Fibroblast of the aortic adventitia (primary cell): ENCODE measurements around the gene SERPINB7. TPM values are rescaled to one million over a fixed set of nuclear protein-coding genes. Genes with fewer than 3 reads are reported as not detected.
"Not testable (repeated sequence)": the region's sequence is repeated elsewhere in the genome, so short reads cannot be mapped to it uniquely, and the experiment has no call there.

Experiments used
- DNase-seq: peaks from one replicate; pipeline ENCODE4 v3.0.0-alpha.2; 2010; ENCODE audit warnings: low read depth
- H3K4me3 ChIP-seq: 2 replicates; pipeline ENCODE4 v1.5.1; 2011; ENCODE audit warnings: low read depth, mild to moderate bottlenecking, control low read depth, low read length, moderate library complexity
- total RNA-seq: library from RNA; depleted of rRNA; stranded (reverse); fragments of >200 nt; gene quantifications from 2 replicates; pipeline ENCODE4 v1.2.3, GENCODE V29; 2012; ENCODE audit warnings: low replicate concordance
- TF ChIP-seq, protein P1 (sequence below): IDR thresholded peaks from 2 replicates; pipeline ENCODE4 v1.5.1; 2011; ENCODE audit warnings: mild to moderate bottlenecking, low read length, control low read depth, inconsistent platforms; ENCODE audit not compliant: insufficient read depth

Gene SERPINB7
- total RNA-seq, 1 donor = 0.27 TPM

- TF ChIP-seq, protein P1, sequence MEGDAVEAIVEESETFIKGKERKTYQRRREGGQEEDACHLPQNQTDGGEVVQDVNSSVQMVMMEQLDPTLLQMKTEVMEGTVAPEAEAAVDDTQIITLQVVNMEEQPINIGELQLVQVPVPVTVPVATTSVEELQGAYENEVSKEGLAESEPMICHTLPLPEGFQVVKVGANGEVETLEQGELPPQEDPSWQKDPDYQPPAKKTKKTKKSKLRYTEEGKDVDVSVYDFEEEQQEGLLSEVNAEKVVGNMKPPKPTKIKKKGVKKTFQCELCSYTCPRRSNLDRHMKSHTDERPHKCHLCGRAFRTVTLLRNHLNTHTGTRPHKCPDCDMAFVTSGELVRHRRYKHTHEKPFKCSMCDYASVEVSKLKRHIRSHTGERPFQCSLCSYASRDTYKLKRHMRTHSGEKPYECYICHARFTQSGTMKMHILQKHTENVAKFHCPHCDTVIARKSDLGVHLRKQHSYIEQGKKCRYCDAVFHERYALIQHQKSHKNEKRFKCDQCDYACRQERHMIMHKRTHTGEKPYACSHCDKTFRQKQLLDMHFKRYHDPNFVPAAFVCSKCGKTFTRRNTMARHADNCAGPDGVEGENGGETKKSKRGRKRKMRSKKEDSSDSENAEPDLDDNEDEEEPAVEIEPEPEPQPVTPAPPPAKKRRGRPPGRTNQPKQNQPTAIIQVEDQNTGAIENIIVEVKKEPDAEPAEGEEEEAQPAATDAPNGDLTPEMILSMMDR = no peak
- no peak overlapping the region for H3K4me3 ChIP-seq
- DNase-seq = no peak
Observed at GRCh38 chr18:63747006-63747405, 28.2 kb upstream of the SERPINB7 start.

DNA sequence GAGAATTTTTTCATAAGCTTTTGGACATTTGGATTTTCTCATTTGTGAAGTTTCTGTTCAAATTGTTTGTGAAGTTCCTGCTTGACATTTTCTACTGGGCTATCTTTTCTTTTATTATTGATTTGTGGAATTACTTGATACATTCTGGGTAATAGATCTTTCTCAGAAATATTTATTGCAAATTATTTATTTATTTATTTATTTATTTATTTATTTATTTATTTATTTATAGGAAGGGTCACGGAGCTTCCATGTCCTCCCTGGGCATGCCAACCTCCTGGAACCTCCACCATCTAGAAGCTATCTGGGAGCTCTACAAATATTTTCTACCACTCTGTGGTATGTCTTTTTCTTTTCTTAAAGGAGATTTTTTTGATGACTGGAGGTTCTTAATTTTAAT lies 25.7 kb upstream of the SERPINB7 start:
- DNase-seq = no peak
- TF ChIP-seq, protein P1 = no peak
- H3K4me3 ChIP-seq = no peak overlapping the region

GRCh38 chr18:63752636-63753035 lies 22.6 kb upstream of the SERPINB7 start:
- TF ChIP-seq, protein P1 = no peak
- no peak for DNase-seq
- H3K4me3 ChIP-seq = no peak overlapping the region

GRCh38 chr18:63753676-63754075 lies 21.5 kb upstream of the SERPINB7 start:
- TF ChIP-seq, protein P1 = no peak
- DNase-seq = no peak
- no peak overlapping the region for H3K4me3 ChIP-seq

DNA sequence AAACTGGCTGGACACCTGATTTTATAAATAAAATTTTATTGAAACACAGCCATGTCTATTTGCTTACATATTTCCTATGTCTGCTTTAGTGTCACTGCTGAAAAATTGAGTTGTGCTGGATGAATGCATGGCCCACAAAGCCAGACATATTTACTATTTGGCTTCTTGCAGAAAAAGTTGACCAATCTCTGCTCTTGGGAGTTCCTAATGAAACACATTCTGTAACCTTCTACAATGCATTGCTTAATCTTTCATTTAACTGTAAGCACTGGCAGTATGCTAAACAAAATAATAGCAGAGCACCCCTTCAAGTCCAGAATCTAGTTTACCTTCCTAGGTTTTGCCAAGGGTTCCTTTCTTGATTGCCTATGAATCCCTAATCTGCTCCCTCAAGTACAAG lies 17.7 kb upstream of the SERPINB7 start:
- no peak overlapping the region for H3K4me3 ChIP-seq
- TF ChIP-seq, protein P1 = no peak
- DNase-seq = no peak

- H3K4me3 ChIP-seq = no peak overlapping the region
- DNase-seq = no peak
- TF ChIP-seq, protein P1 = no peak
Observed at GRCh38 chr18:63758615-63759240, 16.5 kb upstream of the SERPINB7 start.

GRCh38 chr18:63759786-63760185 lies 15.4 kb upstream of the SERPINB7 start:
- H3K4me3 ChIP-seq = not testable (repeated sequence)

More at GRCh38 chr18:63759786-63760185, 15.4 kb upstream of the SERPINB7 start:
- DNase-seq = not testable (repeated sequence)
